GM21737 (cell line): ENCODE results near the gene SPN.
"Not testable (repeated sequence)": the region's sequence is repeated elsewhere in the genome, so short reads cannot be mapped to it uniquely, and the experiment has no call there.

Experiments used
- ATAC-seq: cut with Tn5 transposase; IDR thresholded peaks from one replicate; pipeline ENCODE4 v1.9.1; 2021; ENCODE audit warnings: mild to moderate bottlenecking, moderate library complexity; ENCODE audit not compliant: unreplicated experiment

SPN gene, protein sequence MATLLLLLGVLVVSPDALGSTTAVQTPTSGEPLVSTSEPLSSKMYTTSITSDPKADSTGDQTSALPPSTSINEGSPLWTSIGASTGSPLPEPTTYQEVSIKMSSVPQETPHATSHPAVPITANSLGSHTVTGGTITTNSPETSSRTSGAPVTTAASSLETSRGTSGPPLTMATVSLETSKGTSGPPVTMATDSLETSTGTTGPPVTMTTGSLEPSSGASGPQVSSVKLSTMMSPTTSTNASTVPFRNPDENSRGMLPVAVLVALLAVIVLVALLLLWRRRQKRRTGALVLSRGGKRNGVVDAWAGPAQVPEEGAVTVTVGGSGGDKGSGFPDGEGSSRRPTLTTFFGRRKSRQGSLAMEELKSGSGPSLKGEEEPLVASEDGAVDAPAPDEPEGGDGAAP

DNA sequence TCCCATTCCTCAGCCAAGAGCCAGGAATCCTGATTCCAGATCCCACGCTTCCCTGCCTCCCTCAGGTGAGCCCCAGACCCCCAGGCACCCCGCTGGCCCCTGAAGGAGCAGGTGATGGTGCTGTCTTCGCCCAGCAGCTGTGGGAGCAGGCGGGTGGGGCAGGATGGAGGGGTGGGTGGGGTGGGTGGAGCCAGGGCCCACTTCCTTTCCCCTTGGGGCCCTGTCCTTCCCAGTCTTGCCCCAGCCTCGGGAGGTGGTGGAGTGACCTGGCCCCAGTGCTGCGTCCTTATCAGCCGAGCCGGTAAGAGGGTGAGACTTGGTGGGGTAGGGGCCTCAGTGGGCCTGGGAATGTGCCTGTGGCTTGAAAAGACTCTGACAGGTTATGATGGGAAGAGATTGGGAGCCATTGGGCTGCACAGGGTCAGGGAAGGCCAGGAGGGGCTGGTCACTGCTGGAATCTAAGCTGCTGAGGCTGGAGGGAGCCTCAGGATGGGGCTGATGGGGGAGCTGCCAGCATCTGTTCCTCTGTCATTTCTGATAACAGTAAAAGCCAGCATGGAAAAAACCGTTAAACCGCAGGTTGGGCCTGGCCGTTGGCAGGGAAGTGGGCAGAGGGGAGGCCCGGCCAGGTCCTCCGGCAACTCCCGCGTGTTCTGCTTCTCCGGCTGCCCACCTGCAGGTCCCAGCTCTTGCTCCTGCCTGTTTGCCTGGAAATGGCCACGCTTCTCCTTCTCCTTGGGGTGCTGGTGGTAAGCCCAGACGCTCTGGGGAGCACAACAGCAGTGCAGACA is at the start of gene SPN:
Gene SPN, plus strand, starts transcription at position 232 of the 791 bp plus-strand sequence. Its CDS starts 482 bp downstream, at position 714.
- no peak for ATAC-seq

DNA sequence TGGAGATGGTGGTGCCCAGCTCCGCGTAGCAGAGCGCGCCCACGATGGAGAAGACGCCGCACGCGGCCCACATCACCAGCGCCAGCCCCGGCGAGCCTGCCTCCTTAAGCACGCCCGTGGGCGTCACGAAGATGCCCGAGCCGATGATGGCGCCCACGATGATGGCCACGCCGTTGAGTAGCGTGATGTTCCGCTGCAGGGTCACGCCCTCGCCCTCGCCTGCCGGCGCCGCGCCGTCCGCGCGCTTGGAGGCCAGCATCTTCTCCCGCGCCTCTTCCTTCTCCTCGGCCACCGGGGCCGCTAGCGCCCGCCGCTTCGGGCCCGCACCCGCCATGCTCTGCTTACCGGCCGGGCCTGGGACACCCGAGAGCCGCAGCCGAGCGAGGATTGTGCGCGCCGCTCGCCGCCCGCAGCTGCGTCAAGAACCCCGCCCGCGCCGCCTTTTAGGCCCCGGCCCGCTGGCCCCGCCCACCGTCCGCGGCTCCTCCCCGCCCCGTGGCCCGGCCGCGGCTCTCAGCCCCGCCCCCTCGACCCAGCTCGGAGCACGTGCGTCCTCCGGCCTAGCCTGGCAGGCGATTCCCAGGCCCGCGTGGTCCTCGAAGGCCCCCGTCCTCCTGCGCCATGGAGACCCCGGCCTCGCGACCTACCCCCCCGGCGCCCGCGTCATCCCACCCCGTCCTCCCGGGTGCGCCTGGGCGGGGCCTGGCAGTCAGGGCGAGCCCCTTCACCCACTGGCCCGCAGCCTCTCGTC is 49.6 kb upstream of the SPN start:
- ATAC-seq = not testable (repeated sequence)

DNA sequence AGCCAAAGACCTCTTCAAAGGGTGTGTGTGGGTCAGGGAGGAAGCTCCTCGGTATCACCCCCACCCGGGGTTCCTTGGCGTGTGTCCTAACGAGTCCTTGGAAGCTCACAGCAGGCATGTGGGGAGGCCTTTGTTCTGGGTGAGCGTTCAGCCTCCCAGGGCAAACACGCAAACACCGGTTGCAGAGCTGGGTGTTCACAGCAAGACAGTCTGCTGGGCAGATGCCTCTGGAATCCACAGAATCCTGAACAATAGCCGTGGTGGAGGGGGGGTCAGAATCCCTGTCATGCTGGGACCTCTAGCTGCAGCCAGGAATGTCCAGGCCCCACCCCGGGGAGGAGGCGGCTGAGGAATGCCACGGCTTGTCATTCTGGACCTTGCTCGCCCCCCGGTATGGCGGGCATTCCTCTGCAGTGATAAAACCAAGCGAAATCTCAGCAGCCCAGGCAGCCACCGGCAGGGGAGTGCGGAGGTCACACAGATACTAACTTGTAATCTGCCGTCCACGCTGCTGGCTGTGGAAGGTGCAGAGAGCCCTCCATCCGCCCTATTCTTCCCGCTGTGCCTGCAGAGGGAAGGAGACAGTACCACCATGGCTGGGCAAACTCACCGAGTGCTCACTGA is 48.2 kb upstream of the SPN start:
- not testable (repeated sequence) for ATAC-seq

DNA sequence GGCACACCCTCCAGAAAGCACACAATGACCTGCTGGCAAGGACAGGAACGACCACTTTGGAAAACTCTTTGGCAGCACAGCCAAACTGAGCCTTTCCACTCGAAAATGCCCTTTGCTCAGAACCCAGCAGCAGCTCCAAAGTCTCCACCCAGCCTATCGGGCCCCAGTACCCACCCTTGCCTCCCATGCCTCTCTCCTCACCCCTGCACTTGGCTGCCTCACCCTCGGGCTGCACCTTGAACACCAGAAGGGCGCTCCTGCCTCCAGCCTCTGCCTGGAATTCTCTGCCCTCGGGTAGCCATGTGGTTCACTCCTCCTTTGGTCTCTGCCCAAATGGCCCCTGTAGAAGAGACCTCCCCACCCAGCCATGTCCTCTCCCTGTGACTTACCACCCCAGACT is 46.9 kb upstream of the SPN start:
- not testable (repeated sequence) for ATAC-seq

DNA sequence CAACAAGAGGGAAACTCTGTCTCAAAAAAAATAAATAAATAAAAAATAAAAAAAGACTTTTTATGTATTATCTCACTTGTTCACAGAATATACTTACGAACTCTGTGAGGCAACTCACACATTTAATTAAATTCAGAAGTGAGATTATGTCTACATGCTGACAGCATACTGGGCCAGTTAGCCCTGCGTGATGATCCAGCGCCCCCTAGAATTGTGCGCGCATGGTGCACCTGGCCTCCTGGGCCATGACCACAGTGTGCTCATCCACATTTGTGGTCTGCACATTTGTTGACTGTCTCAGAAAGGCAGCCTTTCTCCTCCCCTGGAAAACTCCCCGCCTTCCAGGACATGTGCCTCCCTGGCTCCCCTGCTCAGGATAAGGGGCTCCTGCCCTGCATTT is 42.5 kb upstream of the SPN start:
- ATAC-seq = not testable (repeated sequence)

DNA sequence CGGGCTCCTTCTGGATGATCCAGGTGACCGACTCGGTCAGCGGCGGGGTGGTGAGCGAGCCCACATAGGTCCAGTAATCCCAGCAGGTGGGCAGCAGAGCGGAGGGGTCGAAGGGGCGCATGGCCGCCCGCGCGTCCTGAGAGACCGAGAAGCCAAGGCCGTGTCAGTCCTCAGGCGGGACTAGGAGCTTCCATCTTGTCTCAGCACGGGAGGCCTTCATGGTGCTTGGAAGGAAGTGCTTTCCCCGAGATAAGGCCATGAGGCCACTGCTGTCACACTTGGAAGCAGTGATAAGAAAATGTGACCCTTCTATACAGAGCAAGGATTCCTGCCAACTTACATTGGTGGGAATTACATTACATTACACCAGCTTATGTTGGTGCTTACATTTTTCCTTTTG is 40.3 kb upstream of the SPN start:
- not testable (repeated sequence) for ATAC-seq

DNA sequence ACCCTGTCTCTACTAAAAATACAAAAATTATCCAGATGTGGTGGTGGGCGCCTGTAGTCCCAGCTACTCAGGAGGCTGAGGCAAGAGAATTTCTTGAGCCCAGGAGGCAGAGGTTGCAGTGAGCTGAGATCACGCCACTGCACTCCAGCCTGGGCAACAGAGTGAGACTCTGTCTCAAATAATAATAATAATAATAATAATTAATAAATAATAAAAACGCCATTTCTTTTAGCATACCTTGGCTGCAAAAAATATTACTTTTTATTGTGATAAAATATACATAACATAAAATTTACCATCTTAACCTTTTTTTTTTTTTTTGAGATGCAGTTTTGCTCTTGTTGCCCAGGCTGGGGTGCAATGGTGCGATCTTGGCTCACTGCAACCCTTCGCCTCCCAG is 39.8 kb upstream of the SPN start:
- not testable (repeated sequence) for ATAC-seq

DNA sequence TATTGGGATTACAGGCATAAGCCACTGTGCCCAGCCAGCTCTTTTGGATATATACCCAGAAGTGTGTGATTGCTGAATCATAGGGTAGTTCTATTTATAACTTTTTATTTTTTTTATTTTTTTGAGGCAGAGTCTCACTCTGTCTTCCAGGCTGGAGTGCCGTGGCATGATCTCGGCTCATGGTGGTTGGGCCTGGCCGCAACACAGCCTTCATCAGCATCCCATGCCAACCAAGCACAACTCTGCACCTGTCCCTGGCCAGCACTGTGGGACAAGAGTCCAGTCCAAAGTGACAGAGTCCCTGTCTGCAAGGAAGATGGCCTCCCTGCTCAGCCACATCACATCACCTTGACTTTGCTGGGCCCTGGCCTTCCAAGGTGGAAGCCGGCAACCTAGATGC is 37.9 kb upstream of the SPN start:
- not testable (repeated sequence) for ATAC-seq

DNA sequence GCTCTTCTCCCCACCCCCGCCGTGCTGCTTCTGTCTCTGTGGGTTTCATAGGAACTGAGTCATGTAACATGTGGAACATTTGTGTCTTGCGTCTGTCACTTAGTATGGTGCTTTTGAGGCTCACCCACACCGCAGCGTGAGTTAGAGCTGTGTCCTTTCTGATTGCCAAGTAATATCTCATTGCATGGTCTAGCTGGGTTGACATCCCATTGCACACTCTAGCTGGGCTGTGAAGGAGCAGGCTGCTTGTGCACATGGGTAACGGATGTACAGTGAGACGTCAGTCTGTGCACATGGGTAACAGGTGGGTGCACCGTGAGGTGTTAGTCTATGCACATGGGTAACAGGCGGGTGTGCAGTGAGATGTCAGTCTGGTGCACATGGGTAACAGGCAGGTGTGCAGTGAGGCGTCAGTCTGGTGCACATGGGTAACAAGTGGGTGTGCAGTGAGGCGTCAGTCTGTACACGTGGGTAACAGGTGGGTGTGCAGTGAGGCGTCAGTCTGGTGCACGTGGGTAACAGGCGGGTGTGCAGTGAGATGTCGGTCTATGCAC is 36.2 kb upstream of the SPN start:
- not testable (repeated sequence) for ATAC-seq

DNA sequence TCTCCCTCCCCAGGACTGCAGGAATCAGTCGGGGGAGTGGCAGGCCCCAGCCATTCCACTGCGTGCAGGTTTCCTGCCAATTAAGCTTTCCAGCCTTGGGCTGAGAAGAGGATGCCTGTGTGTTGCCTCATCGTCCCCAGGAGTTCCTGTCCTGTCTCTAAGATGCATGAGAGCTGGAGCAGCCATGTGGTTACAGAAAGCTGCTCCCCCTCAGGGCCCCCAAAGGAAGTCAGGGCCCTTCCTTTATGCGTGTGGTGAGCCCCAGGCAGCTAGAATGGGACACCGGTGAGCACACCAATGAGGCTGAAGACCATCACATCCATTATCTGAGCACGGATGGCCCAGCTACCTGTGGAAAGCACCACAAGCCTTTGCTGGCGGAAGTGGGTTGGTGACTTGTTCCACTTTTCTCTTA is 35.4 kb upstream of the SPN start:
- peak; percentile 63 for ATAC-seq

DNA sequence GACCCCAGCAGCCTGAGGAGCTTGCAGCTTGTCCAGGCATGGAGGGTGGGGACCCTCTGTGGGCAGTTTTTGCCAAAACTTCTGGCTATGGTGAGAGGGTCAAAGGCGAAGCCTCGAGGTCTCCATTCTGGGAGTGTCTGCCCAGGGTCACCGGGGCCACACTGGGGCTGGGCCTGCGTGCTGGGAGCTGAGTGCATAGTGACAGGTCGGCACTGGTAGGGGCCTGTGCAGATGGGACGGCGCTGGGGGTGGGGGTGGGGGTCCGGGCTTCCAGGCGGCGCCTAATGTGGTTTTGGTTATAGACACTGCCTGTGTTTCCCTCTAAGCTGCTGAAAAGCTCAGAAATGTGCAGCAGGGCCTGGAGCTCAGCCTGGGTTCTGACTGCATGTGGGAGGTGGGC is 34.3 kb upstream of the SPN start:
- ATAC-seq = not testable (repeated sequence)

DNA sequence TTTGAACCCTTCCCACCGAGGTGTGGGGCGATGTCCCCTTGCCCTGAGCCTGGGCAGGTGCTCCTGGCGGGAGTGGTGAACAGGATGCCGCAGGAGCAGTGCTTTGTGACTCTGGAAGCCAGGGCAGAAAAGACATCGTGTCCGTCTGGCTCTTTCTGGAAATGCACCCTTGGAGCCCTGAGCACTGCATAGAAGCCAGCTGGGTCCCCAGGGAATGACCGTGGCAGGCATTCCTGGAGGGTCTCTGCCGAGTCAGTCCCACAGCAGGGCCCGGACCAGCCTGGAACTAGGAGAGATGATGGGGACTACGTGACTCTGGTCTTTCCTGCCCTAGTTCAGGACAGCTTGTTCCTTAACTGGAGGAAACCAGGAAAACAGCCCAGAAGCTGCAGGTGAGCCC is 33.7 kb upstream of the SPN start:
- ATAC-seq = not testable (repeated sequence)

DNA sequence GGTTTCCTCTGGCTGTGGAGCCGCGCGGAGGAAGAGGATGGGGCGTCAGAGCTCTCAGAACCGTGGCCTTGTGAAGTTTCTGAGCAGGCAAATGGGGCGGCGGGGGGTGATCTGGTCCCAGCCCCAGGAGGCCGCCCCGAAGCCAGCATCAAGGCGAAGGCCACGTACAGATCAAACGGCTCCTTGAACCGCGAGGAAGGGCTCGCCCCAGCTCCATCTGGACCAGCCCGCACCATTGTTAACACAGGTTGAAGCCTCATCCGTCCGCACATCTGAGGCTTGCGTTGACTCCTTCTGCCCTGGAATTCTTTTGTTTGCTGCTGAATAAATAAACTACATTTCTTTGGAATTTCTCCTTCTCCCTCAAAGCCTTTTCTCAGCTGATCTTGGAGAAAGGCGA is 31.4 kb upstream of the SPN start:
- not testable (repeated sequence) for ATAC-seq

DNA sequence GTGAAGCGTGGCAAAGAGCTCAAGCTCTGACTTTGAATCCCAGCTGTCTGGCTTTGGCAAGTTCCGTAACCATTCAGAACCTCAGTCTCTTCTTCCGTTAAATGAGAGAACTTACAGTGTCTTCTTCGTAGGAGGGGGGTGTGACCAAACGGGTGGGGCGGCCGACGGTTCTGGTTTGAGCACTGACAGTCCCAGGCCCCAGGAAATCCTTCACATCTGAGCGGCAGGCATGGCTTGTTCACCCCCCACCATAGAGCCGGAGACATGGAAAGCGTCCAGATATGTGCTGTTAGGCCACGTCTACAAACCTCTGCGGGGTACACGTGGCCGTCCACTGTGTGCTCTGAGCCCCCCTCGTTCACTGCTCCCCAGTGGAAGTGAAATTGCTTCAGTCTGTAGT is 27.1 kb upstream of the SPN start:
- ATAC-seq = not testable (repeated sequence)

DNA sequence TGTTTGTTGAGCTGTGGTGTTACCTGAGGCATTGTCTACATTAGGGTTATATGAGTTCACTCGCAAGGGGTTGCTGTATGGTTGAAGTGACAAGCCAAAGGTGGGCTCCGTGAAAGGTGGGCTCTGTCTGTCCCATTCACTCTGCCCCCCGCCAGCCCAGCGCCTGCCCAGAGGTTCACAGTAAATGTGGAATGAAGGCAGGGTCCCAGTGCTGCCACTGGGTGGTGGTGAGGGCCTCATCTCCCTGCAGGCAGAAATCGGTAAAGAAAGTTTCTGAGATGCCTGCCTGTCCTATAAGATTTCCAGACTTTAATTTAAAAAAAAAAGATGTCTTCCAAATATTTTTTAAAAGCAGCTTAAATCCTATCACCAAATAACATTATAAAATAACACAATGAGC is 26.7 kb upstream of the SPN start:
- not testable (repeated sequence) for ATAC-seq

DNA sequence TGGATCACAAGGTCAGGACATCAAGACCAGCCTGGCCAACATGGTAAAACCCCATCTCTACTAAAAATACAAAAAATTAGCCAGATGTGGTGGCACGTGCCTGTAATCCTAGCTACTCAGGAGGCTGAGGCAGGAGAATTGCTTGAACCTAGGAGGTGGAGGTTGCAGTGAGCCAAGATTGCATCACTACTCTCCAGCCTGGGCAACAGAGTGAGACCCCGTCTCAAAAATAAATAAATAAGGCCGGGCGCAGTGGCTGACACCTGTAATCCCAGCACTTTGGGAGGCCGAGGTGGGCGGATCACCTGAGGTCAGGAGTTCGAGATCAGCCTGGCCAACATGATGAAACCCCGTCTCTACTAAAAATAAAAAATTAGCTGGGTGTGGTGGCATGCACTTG is 24.3 kb upstream of the SPN start:
- not testable (repeated sequence) for ATAC-seq

DNA sequence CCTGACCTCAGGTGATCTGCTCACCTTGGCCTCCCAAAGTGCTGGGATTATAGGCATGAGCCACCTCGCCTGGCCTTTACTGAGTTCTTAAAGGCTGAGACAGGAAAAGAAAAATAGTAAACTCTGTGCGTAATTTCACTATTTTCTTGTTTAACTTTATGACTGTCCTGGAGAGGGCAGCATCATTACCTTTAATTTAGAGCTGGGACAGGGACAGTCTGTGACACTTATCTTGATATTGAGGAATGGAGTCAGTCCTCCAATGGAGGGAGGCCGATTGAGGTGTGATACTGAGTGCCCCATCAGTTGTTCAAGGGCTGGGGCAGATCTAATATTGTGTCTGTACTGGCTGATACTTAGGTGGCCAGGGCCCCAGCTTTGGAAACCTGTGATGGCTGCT is 21.5 kb upstream of the SPN start:
- no peak for ATAC-seq

DNA sequence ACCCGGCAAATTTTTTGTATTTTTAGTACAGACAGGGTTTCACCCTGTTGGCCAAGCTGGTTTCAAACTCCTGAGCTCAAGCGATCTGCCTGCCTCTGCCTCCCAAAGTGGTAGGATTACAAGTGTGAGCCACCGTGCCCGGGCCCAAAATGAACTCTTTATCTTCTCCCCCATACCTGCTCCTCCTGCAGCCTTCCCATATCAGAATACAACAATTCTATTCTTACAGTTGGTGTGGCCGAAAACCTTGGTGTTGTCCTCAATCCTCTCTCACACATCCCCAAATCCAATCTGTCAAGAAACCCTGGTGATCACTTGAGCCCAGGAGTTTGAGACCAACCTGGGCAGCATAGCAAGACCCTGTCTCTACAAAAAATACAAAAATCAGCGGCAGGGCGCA is 19.5 kb upstream of the SPN start:
- ATAC-seq = no peak

DNA sequence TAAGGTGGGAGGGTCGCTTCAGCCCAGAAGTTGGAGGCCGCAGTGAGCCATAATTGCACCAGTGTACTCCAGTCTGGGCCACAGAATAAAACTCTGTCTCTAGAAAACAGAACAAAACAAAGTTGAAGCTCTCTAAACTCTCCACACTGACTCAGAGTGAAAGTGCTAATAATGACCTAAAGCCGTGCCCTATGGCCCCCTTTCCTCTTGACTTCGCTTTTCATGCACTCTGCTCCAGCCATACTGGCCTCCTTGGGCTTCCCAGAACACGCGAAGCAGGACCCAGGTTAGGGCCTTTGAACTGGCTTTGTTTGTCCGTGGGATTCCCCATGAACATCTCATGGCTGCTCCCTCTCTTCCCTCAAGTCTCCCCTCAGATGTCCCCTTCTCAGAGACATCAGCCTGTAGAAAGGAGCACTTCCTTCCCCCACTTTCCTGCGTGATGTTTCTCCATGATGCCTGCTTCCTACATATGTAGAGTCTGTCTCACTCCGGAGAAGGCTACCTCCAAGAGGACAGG is 18.6 kb upstream of the SPN start:
- peak; percentile 67 for ATAC-seq

DNA sequence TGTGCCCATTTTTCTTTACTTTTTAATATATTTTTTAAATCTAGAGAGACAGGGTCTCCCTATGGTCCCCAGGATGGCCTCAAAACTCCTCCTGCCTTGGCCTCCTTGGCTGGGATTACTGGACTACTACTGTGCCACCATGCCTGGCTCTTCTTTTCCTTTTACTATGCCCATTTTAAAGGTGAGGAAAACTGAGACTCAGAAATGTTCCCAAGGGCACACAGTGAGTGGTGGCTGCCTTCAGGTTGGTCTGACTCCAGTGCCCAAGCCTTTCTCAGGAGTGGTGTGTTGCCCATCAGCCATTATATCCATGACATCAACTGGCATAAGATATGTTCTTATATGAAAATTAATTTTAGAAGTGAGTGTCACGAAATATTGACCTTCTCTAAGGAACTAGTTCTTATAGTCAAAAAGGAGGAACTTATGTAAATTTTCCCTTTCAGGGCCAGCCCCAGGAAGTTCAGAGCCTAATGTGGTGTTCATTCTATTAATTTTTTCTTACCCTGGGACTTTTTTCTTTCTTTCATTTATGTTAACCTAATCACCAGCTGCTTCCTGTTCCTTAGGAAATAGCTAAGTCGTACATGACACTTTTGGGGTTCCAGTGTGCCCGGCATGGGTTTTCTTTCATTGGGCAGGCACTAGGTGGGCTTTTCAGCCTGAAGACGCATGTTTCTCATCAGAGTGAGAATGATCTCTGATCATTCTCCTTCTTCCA is 17.9 kb upstream of the SPN start:
- peak; percentile 24 for ATAC-seq
